Trophoblast cell (in vitro differentiated cells and primary cell): ENCODE data around the gene CD8B.

ENCODE experiments used
- DNase-seq, 2 donors: peaks; one replicate each; pipeline ENCODE4 v3.0.0-alpha.2; 2016
- H2AFZ ChIP-seq: 2 replicates; pipeline ENCODE4 v1.6.1; 2013; ENCODE audit warnings: low read length, moderate library complexity, mild to moderate bottlenecking; ENCODE audit not compliant: insufficient read depth, poor library complexity
- H2AK5ac ChIP-seq: 2 replicates; pipeline ENCODE4 v1.6.1; 2013; ENCODE audit warnings: mild to moderate bottlenecking, low read length
- H2BK120ac ChIP-seq: 2 replicates; pipeline ENCODE4 v1.6.1; 2013; ENCODE audit warnings: low read length, mild to moderate bottlenecking, moderate library complexity; ENCODE audit not compliant: insufficient read depth, poor library complexity
- H2BK12ac ChIP-seq: 2 replicates; pipeline ENCODE4 v1.6.1; 2013; ENCODE audit warnings: mild to moderate bottlenecking, low read length, moderate library complexity
- H2BK5ac ChIP-seq: 2 replicates; pipeline ENCODE4 v1.6.1; 2013; ENCODE audit warnings: low read length, low read depth, moderate library complexity, mild to moderate bottlenecking; ENCODE audit not compliant: poor library complexity
- H3K14ac ChIP-seq: 2 replicates; pipeline ENCODE4 v1.6.1; 2013; ENCODE audit warnings: mild to moderate bottlenecking, low read length
- H3K18ac ChIP-seq: 2 replicates; pipeline ENCODE4 v1.6.1; 2013; ENCODE audit warnings: mild to moderate bottlenecking, low read length
- H3K23ac ChIP-seq: 2 replicates; pipeline ENCODE4 v1.6.1; 2013; ENCODE audit warnings: low read length
- H3K27ac ChIP-seq: 2 replicates; pipeline ENCODE4 v1.5.1; 2013; ENCODE audit warnings: low read depth, mild to moderate bottlenecking, inconsistent platforms, low read length, moderate library complexity
- H3K27me3 ChIP-seq: 2 replicates; pipeline ENCODE4 v1.6.1; 2013; ENCODE audit warnings: inconsistent platforms, mild to moderate bottlenecking, low read length, moderate library complexity; ENCODE audit not compliant: insufficient read depth
- H3K36me3 ChIP-seq, 2 experiments: 1 replicate in 1 of 2; 2 replicates in 1 of 2; pipeline ENCODE4 v1.6.1; 2013; ENCODE audit warnings: low read length in 2 of 2, mild to moderate bottlenecking in 2 of 2, moderate library complexity in 1 of 2; ENCODE audit not compliant: insufficient read depth in 2 of 2, control insufficient read depth in 1 of 2
- H3K4ac ChIP-seq: 2 replicates; pipeline ENCODE4 v1.6.1; 2013; ENCODE audit warnings: low read depth, mild to moderate bottlenecking, low read length, moderate library complexity
- H3K4me1 ChIP-seq, 2 experiments: 1 replicate in 1 of 2; 2 replicates in 1 of 2; pipeline ENCODE4 v1.6.1; 2013; ENCODE audit warnings: low read length in 2 of 2, mild to moderate bottlenecking in 2 of 2, moderate library complexity in 1 of 2; ENCODE audit not compliant: insufficient read depth in 2 of 2, control insufficient read depth in 1 of 2
- H3K4me2 ChIP-seq: 2 replicates; pipeline ENCODE4 v1.6.1; 2013; ENCODE audit warnings: inconsistent platforms, mild to moderate bottlenecking, low read length, moderate library complexity
- H3K4me3 ChIP-seq: 2 replicates; pipeline ENCODE4 v1.5.1; 2013; ENCODE audit warnings: mild to moderate bottlenecking, low read depth, low read length, inconsistent platforms
- H3K79me1 ChIP-seq: one replicate; pipeline ENCODE4 v1.6.1; 2013; ENCODE audit warnings: low read length
- H3K79me2 ChIP-seq: 2 replicates; pipeline ENCODE4 v1.6.1; 2013; ENCODE audit warnings: low read length, mild to moderate bottlenecking; ENCODE audit not compliant: control insufficient read depth, insufficient read depth, poor library complexity
- H3K9ac ChIP-seq: 2 replicates; pipeline ENCODE4 v1.6.1; 2013; ENCODE audit warnings: mild to moderate bottlenecking, low read length
- H3K9me3 ChIP-seq: 2 replicates; pipeline ENCODE4 v1.6.1; 2013; ENCODE audit warnings: low read depth, mild to moderate bottlenecking, control low read depth, inconsistent platforms, low read length; ENCODE audit not compliant: insufficient read depth
- H4K12ac ChIP-seq: 2 replicates; pipeline ENCODE4 v1.6.1; 2013; ENCODE audit warnings: low read depth, mild to moderate bottlenecking, low read length, moderate library complexity
- H4K8ac ChIP-seq: 2 replicates; pipeline ENCODE4 v1.6.1; 2013; ENCODE audit warnings: low read depth, mild to moderate bottlenecking, low read length, moderate library complexity
- H4K91ac ChIP-seq: one replicate; pipeline ENCODE4 v1.6.1; 2013; ENCODE audit warnings: low read depth, mild to moderate bottlenecking, low read length, moderate library complexity
- WGBS: extraction: QIAGEN DNeasy Blood & Tissue Kit; methylation state at CpG from one replicate; pipeline ENCODE4 v1.1.7; 2013; ENCODE audit warnings: missing lambda C conversion rate; ENCODE audit not compliant: insufficient read length, insufficient coverage; ENCODE audit errors: extremely low coverage; 5-methylcytosine and 5-hydroxymethylcytosine counted together

CD8B gene

DNA sequence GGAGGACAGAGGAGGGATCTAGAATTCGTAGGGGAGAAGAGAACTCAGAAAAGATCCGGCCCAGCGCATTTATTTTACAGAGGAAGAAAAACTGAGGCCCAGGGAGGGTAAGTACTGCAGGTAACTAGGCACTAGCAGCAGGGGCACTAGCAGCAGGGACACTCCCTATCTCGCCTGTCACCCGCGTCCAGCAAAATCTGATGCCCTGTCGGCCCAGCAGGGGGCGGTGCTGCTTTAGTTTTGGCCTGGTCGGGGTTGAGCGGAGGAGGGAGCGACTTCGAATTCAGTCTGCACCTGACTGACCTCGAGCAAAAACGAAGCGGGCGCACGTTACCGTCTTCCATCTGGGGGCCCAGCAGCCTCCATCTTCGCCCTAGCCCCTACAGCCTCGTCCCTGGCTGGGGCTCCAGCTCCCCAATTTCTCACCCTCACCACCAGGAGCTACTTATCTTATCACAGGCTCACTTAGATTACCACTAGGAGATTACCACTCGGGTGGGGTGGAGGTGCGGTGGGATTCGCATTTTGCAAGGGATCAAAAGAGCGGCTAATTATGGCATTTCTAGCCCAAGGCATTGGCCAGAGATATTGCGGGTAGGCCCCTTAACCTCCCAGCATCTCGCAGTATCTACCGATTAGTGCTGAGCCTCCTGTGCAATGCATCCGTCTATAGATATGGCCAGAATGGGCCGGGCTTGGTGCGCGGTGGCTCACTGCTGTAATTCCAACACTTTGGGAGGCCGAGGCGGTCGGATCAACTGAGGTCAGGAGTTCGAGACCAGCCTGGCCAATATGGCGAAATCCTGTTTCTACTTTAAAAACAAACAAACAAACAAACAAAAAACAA is 53.1 kb downstream of the CD8B start:
- Histone ChIP-seq H3K4me3 (peak overlapping the region; percentile 68), H2AK5ac (no peak overlapping the region), H3K4ac (no peak overlapping the region), H3K27ac (no peak overlapping the region), H3K4me2 (peak overlapping the region; percentile 72), H3K79me1 (no peaks in the 10 kb centered on the region), H3K14ac (no peak overlapping the region), H3K4me1 (peaks cover 5 to 6% of the 10 kb centered on the region in 2 experiments), H2BK12ac (no peak overlapping the region), H4K8ac (no peak overlapping the region), H2AFZ (peak overlapping the region; percentile 61), H3K9me3 (no peaks in the 10 kb centered on the region), H3K18ac (no peak overlapping the region), H3K79me2 (no peaks in the 10 kb centered on the region), H4K12ac (no peak overlapping the region), H3K9ac (no peak overlapping the region), H2BK120ac (no peak overlapping the region), H2BK5ac (no peak overlapping the region), H3K36me3 (no peaks in the 10 kb centered on the region), H3K27me3 (no peaks in the 10 kb centered on the region), H3K23ac (no peak overlapping the region), H4K91ac (no peak overlapping the region)
- no CpG with 5 or more reads among the region's 36 CpGs for WGBS
- DNase-seq = peak; percentile 96 to 99

DNA sequence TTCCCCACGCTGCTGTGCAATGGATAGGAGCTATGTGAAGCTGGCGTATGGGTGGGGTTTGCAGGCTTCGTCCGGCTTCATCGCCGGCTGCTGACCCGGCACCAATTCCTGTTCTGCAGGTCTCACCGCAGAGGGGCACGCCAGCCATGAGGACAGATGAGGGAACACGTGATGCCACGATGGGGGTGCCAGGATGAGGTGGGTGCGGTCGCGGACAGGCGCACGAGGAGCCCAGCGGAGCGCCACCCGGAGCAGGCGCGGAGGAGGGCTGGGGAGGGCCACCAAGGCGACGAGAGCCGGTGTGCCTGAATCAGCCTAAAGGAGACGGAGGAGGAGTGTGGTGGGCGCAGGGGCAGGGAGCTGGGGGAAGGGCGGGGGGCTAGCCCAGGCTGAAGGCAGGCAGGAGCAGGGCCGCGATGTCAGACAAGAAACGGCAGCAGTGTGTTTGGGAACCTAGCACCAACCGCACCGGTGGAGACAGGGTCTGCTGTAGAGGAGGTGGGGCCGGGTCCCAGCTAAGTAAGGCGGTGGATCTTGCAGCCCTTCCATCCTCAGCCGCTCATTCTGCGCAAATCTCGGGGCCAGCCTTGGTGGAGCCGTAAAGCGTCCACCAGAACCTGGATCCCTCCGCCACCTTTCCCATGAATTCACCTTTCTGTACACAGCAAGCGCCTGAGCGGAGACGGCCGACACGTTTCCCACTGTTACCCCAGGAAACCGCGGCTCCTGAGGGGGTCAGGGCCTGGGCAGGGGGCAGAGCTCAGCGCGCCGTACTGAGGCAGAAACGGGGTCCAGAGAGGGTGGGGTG is 54.0 kb downstream of the CD8B start:
- H2AFZ ChIP-seq = peak overlapping the region; percentile 61
- H2AK5ac ChIP-seq = no peak overlapping the region
- H3K23ac ChIP-seq = no peak overlapping the region
- no peak overlapping the region for H2BK5ac ChIP-seq
- H3K36me3 ChIP-seq = no peaks in the 10 kb centered on the region
- H3K27ac ChIP-seq = no peak overlapping the region
- no peaks in the 10 kb centered on the region for H3K27me3 ChIP-seq
- peak overlapping the region; percentile 72 for H3K4me2 ChIP-seq
- H4K91ac ChIP-seq = no peak overlapping the region
- peak; percentile 96 to 98 for DNase-seq
- H3K18ac ChIP-seq = no peak overlapping the region
- H3K9me3 ChIP-seq = no peaks in the 10 kb centered on the region
- H4K8ac ChIP-seq = no peak overlapping the region
- H3K79me2 ChIP-seq = no peaks in the 10 kb centered on the region
- no peak overlapping the region for H4K12ac ChIP-seq
- no peak overlapping the region for H3K9ac ChIP-seq
- no peak overlapping the region for H2BK12ac ChIP-seq
- peaks cover 5 to 6% of the 10 kb centered on the region in 2 experiments for H3K4me1 ChIP-seq
- H3K4ac ChIP-seq = no peak overlapping the region
- no peak overlapping the region for H3K14ac ChIP-seq
- H3K79me1 ChIP-seq = no peaks in the 10 kb centered on the region
- peak overlapping the region; percentile 68 for H3K4me3 ChIP-seq
- whole genome bisulfite sequencing = no CpG with 5 or more reads among the region's 51 CpGs
- no peak overlapping the region for H2BK120ac ChIP-seq

DNA sequence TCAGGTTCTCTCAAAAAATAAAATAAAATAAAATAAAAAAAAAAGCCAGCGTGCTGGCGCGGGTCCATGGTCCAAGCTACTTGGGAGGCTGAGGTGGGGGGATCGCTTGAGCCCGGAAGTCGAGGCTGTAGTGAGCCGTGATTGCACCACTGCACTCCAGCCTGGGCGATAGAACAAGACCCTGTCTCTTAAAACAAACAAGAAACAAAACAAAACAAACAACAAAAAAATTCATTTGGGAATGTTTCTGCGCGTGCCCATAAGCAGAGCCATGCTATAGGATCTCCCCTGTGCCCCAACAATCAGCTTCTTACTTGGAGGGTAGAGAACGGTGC is 54.6 kb downstream of the CD8B start:
- Histone ChIP-seq H3K36me3 (no peaks in the 10 kb centered on the region), H3K4ac (no peak overlapping the region), H3K4me2 (peak overlapping the region; percentile 72), H3K4me3 (no peak overlapping the region), H3K9me3 (no peaks in the 10 kb centered on the region), H3K79me2 (no peaks in the 10 kb centered on the region), H3K4me1 (peaks cover 5 to 6% of the 10 kb centered on the region in 2 experiments), H2BK5ac (no peak overlapping the region), H3K27ac (no peak overlapping the region), H4K91ac (no peak overlapping the region), H2BK12ac (no peak overlapping the region), H4K12ac (no peak overlapping the region), H3K79me1 (no peaks in the 10 kb centered on the region), H3K9ac (no peak overlapping the region), H4K8ac (no peak overlapping the region), H3K27me3 (no peaks in the 10 kb centered on the region), H2AFZ (peak overlapping the region; percentile 61), H2BK120ac (no peak overlapping the region), H2AK5ac (no peak overlapping the region), H3K14ac (no peak overlapping the region), H3K18ac (no peak overlapping the region), H3K23ac (no peak overlapping the region)
- WGBS = no CpG with 5 or more reads among the region's 11 CpGs
- DNase-seq = no peak

DNA sequence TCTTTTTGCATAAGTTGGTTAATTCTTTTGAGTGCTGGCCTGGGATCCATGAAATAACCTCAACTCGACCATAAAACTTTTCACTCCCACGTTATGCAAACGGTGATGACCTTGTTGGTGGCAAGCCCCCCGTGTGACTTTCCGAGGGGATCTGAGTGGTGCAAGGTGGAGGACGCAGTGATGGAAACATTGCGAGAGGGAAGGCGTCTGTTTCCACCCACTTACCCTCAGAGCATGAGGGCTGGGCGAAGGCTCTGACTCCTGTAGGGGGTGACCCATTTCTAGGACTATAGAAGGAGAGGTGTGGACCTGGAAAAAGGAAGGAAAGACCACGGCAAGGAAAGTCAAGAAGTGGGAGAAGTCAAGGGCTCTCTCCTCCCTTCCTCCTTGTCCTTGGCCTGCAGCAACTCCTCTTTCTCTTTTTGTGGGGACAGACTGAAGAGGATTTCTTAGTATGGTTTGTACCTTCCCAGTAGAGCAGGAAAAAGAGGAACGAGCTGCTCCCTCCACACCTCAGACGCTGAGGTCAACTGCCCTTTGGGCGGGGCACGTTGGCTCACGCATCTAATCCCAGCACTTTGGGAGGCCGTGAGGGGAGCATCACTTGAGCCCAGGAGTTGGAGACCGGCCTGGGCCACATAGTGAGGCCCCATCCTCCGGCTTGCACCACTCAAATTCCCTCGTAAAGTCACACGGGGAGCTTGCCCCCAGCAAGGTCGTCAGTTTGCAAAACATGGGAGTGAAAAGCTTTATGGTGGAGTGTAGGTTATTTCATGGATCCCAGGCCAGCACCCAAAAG is 55.4 kb downstream of the CD8B start:
- no peak overlapping the region for H3K14ac ChIP-seq
- H2AFZ ChIP-seq = no peak overlapping the region
- no peaks in the 10 kb centered on the region for H3K79me2 ChIP-seq
- H3K27me3 ChIP-seq = no peaks in the 10 kb centered on the region
- no peak overlapping the region for H3K27ac ChIP-seq
- WGBS = no CpG with 5 or more reads among the region's 21 CpGs
- no peaks in the 10 kb centered on the region for H3K9me3 ChIP-seq
- H2BK12ac ChIP-seq = no peak overlapping the region
- no peak overlapping the region for H3K4me2 ChIP-seq
- H3K36me3 ChIP-seq = no peaks in the 10 kb centered on the region
- H4K91ac ChIP-seq = no peak overlapping the region
- H3K9ac ChIP-seq = no peak overlapping the region
- no peak overlapping the region for H4K8ac ChIP-seq
- DNase-seq = no peak
- H3K4ac ChIP-seq = no peak overlapping the region
- no peak overlapping the region for H3K23ac ChIP-seq
- peaks cover 5 to 6% of the 10 kb centered on the region in 2 experiments for H3K4me1 ChIP-seq
- no peak overlapping the region for H2AK5ac ChIP-seq
- H2BK120ac ChIP-seq = no peak overlapping the region
- H3K79me1 ChIP-seq = no peaks in the 10 kb centered on the region
- H4K12ac ChIP-seq = no peak overlapping the region
- no peak overlapping the region for H3K4me3 ChIP-seq
- no peak overlapping the region for H2BK5ac ChIP-seq
- H3K18ac ChIP-seq = no peak overlapping the region
